ENCODE measurements around the gene GRK7.

Gene GRK7

DNA sequence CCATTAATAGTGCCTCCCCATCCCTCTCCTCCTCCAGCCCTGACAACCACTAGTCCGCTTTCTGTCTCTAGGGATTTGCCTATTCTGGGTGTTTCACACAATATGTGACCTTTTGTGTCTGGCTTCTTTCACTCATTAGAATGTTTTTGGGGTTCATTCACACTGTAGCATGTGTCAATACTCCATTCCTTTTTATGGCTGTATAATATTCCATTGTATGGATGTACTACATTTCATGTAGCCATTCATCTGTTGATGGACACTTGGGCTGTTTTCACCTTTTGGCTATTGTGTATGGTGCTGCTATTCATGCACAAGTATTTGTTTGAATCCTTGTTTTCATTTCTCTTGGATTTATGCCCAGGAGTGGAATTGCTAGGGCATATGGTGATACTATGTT lies 16.5 kb downstream of the GRK7 start:
- no peak for DNase-seq (ENCODE audit: low read depth)
- TF ChIP-seq POLR2A (IDR thresholded peaks at IDR 0.05; ENCODE audit: extremely low read depth, insufficient read length) (no peak), MYC (IDR thresholded peaks at IDR 0.05; ENCODE audit: low read depth, low read length) (no peak)
- TF ChIP-seq, protein P1, sequence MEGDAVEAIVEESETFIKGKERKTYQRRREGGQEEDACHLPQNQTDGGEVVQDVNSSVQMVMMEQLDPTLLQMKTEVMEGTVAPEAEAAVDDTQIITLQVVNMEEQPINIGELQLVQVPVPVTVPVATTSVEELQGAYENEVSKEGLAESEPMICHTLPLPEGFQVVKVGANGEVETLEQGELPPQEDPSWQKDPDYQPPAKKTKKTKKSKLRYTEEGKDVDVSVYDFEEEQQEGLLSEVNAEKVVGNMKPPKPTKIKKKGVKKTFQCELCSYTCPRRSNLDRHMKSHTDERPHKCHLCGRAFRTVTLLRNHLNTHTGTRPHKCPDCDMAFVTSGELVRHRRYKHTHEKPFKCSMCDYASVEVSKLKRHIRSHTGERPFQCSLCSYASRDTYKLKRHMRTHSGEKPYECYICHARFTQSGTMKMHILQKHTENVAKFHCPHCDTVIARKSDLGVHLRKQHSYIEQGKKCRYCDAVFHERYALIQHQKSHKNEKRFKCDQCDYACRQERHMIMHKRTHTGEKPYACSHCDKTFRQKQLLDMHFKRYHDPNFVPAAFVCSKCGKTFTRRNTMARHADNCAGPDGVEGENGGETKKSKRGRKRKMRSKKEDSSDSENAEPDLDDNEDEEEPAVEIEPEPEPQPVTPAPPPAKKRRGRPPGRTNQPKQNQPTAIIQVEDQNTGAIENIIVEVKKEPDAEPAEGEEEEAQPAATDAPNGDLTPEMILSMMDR (IDR thresholded peaks at IDR 0.05; ENCODE audit: low read depth, low read length) = no peak
- TF ChIP-seq, protein P2, sequence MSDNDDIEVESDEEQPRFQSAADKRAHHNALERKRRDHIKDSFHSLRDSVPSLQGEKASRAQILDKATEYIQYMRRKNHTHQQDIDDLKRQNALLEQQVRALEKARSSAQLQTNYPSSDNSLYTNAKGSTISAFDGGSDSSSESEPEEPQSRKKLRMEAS (IDR thresholded peaks at IDR 0.05; ENCODE audit: low read depth, low read length) = no peak
- H3K4me3 ChIP-seq (ENCODE audit: low read depth, low read length) = no peak overlapping the region

DNA sequence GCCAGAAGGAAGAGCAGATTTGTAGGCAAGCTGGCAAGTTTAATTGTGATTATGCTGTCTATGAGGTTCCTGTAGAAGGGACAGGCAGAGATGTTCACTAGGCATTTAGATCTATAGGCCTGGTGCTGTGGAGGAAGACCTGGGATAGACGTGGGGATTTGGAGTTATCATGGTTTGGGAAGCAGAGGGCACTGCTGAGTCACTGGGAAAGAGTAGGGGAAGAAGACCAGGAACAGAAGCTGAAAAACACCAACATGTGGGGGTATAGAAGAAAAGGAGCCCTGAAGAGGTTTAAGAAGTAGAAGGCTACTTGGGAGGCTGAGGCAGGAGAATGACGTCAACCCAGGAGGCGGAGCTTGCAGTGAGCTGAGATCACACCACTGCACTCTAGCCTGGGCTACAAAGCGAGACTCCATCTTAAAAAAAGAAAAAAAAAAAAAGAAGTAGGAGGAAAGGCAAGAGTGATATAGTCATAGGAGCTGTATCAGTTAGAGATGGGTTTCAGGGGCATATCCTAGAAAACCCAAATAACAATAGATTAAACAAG lies 19.3 kb downstream of the GRK7 start:
- DNase-seq (ENCODE audit: low read depth) = no peak
- H3K4me3 ChIP-seq (ENCODE audit: low read depth, low read length) = no peak overlapping the region
- TF ChIP-seq, protein P1 (IDR thresholded peaks at IDR 0.05; ENCODE audit: low read depth, low read length) = no peak
- TF ChIP-seq POLR2A (IDR thresholded peaks at IDR 0.05; ENCODE audit: extremely low read depth, insufficient read length) = no peak
- TF ChIP-seq MYC (IDR thresholded peaks at IDR 0.05; ENCODE audit: low read depth, low read length) = no peak
- TF ChIP-seq, protein P2 (IDR thresholded peaks at IDR 0.05; ENCODE audit: low read depth, low read length) = no peak

DNA sequence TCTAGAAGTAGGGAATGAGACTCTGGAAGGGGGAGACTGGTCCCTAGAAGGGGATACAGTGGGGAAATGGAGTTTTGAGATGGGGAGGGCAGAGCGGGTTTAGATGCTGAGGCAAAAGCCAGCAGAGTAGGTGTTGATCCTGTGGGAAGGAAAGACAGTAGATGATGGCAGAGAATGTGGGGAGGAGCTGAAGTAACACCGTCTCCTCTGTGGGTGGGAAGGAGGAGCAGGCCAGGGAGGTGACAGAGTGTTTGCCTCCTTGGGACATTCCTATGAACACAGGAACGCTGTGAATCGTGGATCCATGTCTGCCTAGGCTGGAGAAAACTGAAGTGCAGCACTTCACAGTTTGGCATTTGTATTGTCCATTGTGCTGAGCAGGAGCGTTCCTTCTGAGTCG lies 20.4 kb downstream of the GRK7 start:
- TF ChIP-seq MYC (IDR thresholded peaks at IDR 0.05; ENCODE audit: low read depth, low read length) = no peak
- TF ChIP-seq, protein P1 (IDR thresholded peaks at IDR 0.05; ENCODE audit: low read depth, low read length) = no peak
- TF ChIP-seq, protein P2 (IDR thresholded peaks at IDR 0.05; ENCODE audit: low read depth, low read length) = no peak
- TF ChIP-seq POLR2A (IDR thresholded peaks at IDR 0.05; ENCODE audit: extremely low read depth, insufficient read length) = no peak
- DNase-seq (ENCODE audit: low read depth) = no peak
- no peak overlapping the region for H3K4me3 ChIP-seq (ENCODE audit: low read depth, low read length)

DNA sequence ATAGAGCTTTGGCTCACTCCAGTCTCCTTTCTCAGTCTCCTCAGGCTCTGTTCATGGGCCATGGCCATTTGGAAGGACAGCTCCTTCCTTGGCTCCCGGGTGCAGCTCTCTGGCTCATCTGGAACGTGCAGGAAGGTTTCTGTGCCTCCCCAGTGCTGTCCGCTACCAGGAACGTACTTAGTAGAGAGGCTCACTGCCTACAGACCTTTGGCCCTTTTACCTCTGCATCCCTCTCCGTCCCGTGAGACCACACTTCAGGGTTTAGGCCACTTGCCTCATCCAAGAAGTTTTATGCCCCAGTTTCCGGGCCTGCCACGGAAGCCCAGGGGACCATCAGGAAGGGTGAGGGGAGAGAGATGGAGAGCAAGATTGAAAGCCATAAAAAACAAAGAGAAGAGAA lies 20.9 kb downstream of the GRK7 start:
- H3K4me3 ChIP-seq (ENCODE audit: low read depth, low read length) = no peak overlapping the region
- DNase-seq (ENCODE audit: low read depth) = no peak
- TF ChIP-seq, protein P1 (IDR thresholded peaks at IDR 0.05; ENCODE audit: low read depth, low read length) = no peak
- TF ChIP-seq MYC (IDR thresholded peaks at IDR 0.05; ENCODE audit: low read depth, low read length) (no peak), POLR2A (IDR thresholded peaks at IDR 0.05; ENCODE audit: extremely low read depth, insufficient read length) (no peak)
- TF ChIP-seq, protein P2 (IDR thresholded peaks at IDR 0.05; ENCODE audit: low read depth, low read length) = no peak

DNA sequence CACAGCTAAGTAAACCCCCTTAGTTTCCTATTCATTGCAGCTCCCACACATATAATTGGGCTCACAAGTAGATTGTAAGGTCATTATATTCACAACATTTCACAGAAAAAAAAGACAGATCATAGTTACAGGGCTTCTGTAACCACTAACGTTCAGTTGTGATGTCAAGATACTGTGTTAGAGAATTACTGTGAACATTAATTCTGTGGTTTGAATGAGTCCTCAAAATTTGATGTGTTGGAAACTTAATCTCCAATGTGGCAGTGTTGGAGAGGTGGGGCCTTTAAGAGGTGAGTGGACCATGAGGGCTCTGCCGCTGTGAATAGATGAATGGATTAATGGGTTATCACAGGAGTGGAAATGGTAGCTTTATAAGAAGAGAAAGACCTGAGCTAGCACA lies 21.3 kb downstream of the GRK7 start:
- no peak overlapping the region for H3K4me3 ChIP-seq (ENCODE audit: low read depth, low read length)
- TF ChIP-seq POLR2A (IDR thresholded peaks at IDR 0.05; ENCODE audit: extremely low read depth, insufficient read length) = no peak
- TF ChIP-seq, protein P1 (IDR thresholded peaks at IDR 0.05; ENCODE audit: low read depth, low read length) = no peak
- TF ChIP-seq MYC (IDR thresholded peaks at IDR 0.05; ENCODE audit: low read depth, low read length) = no peak
- TF ChIP-seq, protein P2 (IDR thresholded peaks at IDR 0.05; ENCODE audit: low read depth, low read length) = no peak
- DNase-seq (ENCODE audit: low read depth) = no peak
